H1 (cell line): ENCODE data around the gene GLRX5. TPM values are rescaled to one million over a fixed set of nuclear protein-coding genes. Genes with fewer than 3 reads are reported as not detected.

Source experiments
- POU5F1 ChIP-seq: IDR thresholded peaks from 2 replicates; pipeline ENCODE4 v1.6.1; 2011; ENCODE audit warnings: low read depth, mild to moderate bottlenecking, low read length, moderate library complexity
- SP2 ChIP-seq: IDR thresholded peaks from 2 replicates; pipeline ENCODE4 v1.6.1; 2012; ENCODE audit warnings: mild to moderate bottlenecking, low read length, inconsistent platforms
- TAF1 ChIP-seq: IDR thresholded peaks from 2 replicates; pipeline ENCODE4 v1.6.1; 2011; ENCODE audit warnings: mild to moderate bottlenecking, low read depth, low read length
- polyA plus RNA-seq, 7 experiments: library from polyadenylated mRNA; depleted of rRNA in 3 of 7; stranded (reverse) in 5 of 7; unstranded in 2 of 7; fragments of >200 nt in 5 of 7; fragments of 200-250 nt in 2 of 7; gene quantifications; 1 replicate in 5 of 7; 2 replicates in 1 of 7; 4 replicates in 1 of 7; pipeline versions ENCODE4 v1.2.1 to v1.2.3, GENCODE V29; 2011 to 2013; ENCODE audit warnings: missing spikeins in 2 of 7, mixed read lengths in 2 of 7
- total RNA-seq: library from RNA; stranded (reverse); fragmentation: NEBNext Ultra II Directional; extraction: Animal tissue kit (Norgen Biotek cat#: 25700); gene quantifications from 2 replicates; pipeline ENCODE4 v1.2.1, GENCODE V29; 2021

The GLRX5 gene
- total and polyA plus RNA-seq, 2 of the 8 experiments (the other 6 are each of a cell fraction or from before 2014, with no cell fraction given) = 70.1 to 88.8 TPM

DNA sequence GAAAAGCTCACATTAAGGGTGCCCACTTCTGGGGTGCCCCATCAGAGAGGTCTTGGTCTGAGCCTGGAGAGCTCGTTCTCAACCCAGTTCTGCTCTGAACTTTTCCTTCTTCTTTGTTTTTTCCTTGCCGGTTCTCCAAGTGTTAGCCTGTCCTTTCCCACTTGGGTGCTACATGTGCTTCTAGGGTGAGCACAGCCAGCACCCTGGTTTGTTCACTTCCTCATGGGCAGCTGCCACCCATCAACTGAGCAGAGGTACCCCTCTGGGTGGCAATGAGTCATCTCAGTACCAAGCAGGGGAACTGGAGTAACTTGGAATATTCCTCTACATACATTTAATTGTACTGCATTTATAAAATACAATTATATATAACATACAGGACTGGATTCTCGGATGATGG, 14.5 kb upstream of the GLRX5 start (continued):
- TF ChIP-seq TAF1 = no peak
- TF ChIP-seq POU5F1 = no peak
- no peak for TF ChIP-seq SP2
